GM19025 (cell line): ENCODE results near the gene GAS7.
A peak's percentile ranks its signal among the peaks of the same experiment; 100 is the strongest.

Source experiments
- ATAC-seq: cut with Tn5 transposase; IDR thresholded peaks from one replicate; pipeline ENCODE4 v1.9.1; 2021; ENCODE audit warnings: mild to moderate bottlenecking, low read depth, moderate library complexity; ENCODE audit not compliant: unreplicated experiment

Gene GAS7

DNA sequence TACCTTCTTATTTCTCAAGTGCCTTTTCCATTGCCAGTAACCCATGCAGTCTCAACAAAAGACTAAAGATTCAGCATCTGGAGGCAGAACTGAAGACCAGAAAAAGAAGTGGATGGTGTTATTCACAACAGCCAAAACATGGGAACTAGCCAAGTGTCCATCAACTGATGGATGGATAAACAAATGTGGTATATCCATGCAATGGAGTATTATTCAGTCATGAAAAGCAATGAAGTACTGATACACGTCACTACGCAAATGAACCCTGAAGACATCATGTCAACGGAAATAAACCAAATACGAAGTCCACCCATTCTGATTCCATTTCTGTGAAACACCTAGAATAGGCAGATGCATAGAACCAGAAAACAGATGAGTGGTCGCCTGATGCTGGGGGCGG, 25.6 kb downstream of the GAS7 start:
- ATAC-seq = no peak

DNA sequence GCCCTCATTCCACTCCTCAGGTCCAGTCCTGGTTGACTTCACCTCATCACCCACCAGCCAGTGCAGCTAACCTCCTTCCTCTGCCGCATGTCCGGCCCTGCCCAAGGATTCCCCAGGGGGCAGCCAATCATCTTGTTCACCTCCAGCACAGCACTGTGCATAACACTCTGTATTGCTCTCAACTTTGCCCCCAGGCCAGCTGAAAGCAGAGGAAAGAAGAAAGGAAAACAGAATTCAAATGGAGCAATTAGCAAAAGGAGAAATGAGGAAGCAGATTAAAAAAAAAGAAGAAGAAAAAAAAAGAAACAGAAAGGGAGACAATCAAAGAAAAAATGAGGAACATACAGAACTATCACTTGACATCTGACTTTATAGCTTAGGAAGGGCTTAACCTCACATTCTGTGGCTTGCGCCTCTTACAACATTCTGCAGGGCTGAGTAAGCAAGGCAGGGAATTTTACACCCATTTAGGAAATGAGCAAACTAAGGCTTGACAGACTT, 26.1 kb downstream of the GAS7 start:
- ATAC-seq = no peak

DNA sequence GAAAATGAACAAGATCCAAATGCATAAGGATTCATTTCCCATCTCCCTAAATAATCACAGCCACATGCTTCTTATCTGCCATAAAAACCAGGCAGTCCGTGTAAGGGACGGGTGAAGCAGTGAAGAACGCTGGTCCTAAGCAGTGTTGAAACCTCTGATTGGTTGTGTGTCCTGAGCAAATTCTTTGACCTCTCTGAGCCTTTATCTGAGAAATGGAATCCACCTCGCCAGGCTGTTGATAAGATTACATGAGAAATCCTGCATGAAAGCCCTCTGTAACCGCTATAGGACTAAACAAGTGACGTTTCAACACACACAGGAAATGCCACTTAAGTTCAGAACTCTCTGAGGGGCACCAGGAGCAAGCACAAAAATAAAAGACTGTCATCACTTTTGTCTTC, 26.8 kb downstream of the GAS7 start:
- ATAC-seq = no peak

DNA sequence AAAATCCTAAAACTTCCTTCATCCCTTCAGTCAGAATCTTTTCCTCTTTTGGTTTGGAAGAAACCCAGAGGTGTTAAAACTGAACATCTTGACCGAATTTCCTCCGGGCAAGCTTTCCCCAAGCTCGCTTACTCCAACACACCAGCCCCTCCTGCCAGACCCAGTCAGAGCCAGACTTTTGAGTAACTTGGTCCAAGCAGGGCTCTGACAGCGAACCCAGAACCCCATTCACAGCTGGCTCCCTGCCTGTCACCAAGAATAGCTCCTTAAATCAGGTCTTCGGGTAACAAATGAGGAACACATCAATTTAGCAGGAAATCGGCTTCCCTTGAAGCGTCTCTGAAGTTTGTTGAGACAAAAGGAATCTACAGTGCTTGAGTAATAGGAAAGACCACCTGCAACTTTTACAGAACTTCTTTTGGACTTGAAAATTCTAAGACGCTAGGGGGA, 27.3 kb downstream of the GAS7 start:
- no peak for ATAC-seq

DNA sequence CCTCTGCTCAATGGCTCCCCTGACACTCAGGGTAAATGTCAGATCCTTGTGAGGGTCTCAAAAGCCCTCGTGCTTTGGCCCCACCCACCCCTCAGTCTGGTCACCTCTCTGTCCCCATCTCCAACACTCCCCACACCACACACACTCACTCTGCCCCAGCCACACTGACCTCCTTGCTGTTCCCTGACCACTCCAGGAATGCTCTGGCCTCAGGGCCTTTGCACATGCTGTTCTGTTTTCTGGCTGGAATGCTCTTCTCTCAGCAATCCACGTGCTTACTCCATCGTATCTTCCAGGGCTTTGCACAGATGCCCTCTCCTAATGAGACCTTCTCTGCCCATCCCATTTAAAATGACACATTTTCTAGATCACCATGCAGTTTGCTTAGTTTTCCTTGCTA, 28.2 kb downstream of the GAS7 start:
- no peak for ATAC-seq

DNA sequence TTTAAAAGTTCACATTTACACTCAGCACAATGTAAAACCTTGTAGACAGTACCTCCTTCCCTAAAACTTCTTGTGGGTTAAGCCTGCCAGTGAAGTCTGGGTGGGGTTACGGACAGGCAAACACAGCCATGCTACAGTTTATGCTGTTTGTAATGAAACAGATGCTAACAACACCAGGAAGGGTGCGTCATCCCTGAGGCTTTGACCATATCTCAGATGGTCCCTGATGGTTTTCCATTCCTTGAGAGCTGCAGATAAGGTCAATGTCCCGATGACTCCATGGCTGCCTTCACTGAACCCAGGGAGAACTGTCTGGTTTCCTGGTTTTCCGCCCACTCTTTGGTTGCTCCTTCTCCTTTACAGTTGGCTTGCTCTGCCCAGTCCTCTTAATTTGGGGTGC, 29.1 kb downstream of the GAS7 start:
- no peak for ATAC-seq

DNA sequence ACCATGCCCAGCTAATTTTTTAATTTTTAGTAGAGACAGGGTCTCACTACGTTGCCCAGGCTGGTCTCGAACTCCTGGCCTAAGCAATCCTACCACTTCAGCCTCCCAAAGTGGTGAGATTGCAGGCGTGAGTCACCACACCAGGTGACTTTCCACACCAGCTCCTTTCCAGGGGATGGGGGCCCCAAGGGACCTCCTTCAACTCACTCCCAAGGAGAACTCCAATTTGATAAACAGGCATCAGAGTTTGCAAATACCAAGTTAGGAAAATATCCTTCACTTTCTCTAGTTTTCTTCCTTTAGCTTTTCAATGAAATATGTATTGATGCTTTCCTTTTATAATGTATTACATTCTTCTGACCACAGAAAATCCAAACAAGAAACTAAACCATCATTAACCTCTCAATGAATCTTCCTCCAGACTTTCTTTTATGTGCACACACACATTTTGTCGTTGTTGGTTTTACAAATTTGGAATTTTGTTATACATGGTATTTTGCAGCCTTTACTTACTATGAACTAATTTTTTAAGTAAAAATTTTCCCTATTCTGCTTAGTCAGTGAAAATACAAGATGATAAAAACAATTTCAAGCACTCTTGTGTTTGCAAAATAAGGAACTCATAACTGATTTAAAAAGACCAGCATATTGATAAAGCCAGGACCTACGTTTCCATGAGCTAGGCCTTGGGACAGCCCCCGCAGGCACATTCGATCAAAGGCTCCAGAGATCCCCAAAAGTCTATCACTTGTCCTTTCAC, 32.0 kb downstream of the GAS7 start:
- no peak for ATAC-seq

DNA sequence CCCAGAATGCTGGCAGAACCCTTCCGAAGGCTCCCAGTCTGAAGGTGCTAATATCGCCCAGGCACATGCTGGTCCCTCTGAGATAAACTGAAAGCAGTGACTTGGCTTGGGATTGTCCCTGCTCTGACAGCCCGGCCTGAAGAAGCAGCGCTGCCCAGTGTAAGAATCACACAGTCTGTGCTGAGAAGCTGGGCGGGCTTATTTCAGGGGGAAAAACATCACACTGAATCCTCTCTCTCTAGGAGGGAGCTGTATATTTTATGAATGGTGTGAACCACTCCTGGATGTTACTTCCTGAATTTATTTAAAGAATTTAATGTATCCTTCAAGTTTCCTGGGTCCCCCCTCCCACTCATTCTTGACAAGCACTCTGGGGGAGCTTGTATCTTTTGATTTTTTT, 36.3 kb downstream of the GAS7 start:
- ATAC-seq = no peak

DNA sequence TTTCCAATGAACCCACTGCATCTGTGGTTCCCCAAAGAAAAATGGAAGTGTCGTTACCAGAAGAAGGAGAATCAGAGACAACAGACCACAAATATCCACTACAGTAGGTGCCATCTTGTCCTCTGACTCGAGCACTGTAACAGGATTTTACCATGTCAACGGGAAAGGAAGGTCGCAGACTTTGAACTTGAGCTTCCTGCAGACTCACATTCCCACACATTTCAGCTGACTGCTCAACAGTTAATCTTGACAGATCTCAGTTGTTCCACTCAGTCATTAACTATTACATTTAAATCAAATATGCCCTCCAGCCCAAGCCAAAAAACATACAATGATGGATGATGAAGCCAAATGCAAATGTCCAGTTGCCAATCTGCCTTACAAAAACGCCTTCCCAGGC, 37.0 kb downstream of the GAS7 start:
- no peak for ATAC-seq

DNA sequence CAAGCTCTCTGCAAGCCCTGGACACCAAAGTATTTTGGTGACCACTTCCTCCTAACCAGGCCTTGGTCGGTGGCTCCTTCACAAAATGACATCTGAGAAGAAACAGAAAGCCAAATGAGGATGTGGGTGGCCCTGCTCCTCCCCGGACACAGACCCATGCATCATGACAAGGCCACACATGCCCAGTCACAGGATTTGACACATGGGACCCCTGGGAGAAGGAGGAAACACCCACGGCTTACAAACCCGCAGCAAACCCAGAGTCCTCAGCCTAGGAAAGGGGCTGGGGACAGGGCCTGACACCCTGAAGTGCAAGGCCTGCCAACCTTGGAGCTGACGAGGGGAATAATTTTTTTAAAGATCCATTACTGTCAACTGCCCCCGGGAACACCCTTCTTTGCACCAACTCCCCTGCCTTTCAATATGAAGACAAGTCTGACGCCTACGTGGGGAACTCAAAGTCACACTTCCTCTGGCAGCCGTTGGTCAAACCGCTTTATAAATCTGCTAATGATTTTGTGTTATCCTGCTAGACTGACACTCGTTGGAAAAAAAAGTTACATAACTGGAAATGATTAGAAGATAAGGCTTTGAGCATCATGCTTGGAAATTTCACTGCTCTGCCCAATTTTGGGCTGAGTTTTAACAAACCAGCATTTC, 41.3 kb downstream of the GAS7 start:
- peak; percentile 71 for ATAC-seq

DNA sequence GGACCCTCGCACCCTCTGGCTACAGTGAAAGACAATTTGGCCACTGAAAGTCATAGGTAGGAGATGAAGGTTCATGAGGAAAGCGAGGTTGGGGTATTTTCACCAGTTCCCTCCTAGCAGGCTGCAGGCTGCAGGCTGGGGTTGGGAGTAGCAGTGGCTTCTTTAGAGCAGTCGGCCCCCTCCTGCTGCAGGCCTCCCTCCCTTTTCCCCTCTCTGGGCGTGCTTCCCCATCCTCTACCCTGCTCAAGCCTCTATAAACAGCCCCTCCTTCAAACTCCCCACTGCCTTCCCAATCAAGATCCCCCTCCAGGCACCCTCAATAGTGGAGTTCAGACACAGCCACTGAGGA, 41.8 kb downstream of the GAS7 start:
- no peak for ATAC-seq

DNA sequence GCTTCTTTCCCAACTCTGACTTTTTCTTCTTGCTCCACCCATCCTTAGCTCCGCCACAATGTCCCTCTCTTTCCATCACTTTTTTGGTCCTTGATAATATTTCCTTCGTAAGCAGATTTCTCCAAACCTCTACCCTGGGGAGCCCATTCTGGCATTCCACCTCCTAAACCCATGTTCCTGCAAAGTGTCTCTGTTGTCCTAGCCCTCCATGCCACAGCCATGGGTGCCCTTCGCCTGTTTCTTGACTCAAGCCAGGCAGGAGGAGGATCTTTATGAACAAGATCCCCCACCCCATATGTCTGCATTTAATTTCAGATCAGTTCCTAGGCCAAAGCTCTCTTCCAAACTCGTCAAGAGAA, 42.4 kb downstream of the GAS7 start:
- ATAC-seq = no peak

DNA sequence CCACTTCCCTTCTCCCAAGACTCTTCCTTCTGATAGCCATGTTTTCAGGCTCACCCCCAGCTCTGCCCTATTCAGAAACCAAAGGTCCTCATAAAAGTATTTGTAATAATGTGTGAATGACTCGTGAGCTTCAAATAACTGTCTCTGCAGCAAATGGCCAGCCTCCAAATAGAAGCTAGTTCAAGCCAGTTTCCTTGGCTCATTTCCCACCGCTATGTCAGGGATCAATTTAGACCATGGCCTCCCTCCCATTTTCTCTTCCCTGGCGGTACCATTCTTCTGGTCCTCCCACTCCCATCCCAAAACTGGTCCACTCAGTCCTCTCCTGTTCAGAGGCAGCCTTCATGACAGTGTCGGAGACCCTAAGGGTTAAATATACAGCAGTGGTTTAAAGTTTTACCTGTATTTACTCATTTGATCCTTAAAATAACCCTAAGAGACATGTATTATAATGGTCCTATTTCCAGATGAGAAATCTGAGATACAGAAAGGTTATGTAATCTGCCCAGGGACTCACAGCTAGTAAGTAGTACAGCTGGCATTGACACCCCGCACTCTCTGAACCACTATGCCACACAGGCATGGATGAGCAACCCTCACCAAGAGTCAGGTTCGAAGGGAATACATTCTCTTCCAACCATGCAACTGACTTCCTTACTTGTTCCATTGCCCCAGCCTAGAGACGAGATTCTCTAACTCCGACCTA, 42.9 kb downstream of the GAS7 start:
- no peak for ATAC-seq

DNA sequence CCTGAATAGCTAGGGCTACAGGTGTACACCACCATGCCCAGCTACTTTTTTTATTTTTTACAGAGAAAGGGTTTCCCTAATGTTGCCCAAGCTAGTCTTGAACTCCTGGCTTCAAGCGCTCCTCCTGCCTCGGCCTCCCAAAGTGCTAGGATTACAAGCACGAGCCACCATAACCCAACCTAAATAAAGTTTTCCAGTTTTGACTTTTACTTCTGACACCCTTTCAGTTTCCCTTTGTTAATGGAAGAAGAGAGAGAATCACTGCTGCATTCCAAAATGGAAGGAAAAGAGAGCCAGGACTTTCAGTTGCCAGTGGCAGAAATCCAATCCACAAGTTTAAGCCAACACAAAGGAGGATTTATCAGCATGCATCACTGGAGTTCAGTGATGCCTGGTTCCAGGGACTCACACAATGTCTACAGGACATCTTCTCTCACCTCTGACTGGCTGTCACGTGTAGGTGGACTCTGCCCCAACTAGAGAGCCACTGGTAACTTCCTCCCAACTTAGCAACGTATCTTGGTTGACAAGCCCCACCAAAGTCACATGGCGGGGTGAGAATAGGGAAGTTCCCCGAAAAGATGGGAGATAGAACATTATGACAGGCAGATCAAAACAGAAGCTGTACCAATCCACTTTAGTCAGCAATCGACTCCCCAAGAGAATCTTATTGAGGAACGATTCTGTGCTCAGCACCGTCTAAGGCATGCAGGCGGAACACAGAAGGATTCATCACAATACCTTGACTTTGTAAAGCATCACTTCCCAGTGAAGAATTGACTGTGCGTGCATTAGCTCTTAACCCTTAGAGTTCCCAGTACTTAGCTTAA, 46.5 kb downstream of the GAS7 start:
- ATAC-seq = peak; percentile 39

DNA sequence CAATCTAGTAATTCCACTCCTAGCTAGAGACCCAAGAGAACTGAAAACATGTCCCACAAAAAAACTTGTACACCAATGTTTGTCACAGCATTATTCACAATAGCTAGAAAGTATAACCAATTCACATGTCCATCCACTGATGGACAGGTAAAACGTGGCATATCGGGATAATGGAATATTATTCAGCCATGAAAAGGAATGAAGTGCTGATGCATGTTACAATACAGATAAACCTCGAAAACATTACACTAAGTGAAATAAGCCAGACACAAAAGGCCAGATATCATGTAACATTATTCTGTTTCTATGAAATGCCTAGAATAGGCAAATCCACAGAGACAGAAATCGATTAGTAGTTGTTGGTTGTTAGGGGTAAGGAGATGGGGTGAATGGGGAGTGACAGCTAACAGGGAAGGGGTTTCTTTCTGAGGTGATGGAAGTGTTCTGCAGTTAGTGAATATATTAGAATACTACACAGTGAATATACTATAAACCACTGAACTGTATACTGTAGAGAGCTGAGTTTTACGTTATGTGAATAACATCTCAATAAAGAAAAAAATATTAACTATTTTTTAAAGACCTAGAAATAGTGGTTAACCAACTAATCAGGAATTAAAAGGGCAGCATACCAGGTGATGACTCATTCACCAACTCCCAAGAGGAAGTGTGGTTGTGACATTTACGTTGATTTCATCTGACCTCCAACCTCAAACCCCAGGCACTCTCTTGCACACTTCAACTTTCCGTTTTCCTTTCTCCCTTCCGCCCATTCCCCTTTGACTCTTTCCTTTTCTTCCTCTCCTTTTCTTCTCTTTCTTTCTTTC, 48.6 kb downstream of the GAS7 start:
- peak; percentile 45 for ATAC-seq

DNA sequence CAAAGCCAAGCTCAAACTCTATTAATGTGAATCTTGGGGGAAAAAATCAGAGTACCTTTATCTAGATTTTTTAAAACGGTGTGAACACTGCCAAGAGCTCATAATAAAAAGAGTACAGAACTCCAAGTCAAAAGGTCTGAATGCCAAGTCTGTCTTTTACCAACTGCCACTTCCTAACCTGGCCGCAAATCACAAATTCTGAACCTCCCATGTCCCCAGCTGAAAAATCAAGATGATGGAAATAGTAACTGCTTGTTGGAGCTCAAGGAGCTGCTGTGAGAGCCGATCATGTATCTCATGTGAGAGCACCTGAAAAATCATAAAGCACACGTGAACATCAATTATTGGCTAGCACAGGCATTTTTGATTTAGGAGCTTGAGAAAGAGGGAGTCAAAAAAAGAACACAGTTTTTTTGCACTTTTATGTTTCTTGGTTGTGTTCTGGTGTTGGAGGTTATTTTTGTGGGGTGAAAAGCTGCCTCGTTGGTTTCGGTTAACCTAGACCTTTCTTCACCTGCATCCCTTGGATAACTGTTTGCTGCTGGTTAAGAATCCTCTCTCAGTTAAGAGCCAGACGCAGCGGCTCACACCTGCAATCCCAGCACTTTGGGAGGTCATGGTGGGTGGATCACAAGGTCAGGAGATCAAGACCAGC, 50.5 kb downstream of the GAS7 start:
- no peak for ATAC-seq

DNA sequence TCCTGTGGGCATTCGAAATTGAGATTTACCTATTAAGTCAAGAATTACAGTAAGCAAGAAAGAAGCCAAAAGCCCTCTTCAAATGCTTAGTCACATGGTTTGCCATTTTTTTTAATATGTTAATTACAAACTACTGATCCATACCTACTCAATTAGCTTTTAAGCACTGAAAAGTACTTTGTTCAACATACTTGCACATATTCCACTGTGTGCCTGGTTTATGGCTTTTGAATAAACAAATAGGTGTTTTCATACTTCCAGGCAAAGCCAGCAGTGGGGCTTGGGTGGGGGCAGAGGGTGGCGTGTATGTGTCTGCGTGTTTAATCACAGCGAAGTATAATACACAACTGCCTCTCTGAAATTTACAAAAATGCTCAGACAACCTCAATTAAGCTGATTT, 51.4 kb downstream of the GAS7 start:
- no peak for ATAC-seq

DNA sequence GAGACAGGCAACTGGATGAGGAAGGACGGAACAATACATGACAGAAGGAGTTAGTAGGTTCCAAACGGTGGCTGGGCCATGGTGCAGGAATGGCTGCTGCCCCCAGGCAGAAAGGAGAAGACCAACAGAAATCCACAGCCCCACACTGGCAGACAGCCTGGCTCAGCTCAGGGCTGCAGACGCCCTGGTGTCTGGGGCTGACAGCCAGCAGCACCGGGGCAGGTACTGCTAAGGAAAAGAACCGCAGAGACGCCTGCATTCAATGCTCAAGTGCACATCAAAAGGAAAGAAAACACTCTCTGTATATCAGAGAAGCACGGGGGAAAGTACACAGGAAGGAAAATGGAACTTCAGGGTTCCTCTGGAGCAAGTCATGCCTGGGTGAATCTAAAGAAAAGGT, 53.4 kb downstream of the GAS7 start:
- ATAC-seq = no peak

DNA sequence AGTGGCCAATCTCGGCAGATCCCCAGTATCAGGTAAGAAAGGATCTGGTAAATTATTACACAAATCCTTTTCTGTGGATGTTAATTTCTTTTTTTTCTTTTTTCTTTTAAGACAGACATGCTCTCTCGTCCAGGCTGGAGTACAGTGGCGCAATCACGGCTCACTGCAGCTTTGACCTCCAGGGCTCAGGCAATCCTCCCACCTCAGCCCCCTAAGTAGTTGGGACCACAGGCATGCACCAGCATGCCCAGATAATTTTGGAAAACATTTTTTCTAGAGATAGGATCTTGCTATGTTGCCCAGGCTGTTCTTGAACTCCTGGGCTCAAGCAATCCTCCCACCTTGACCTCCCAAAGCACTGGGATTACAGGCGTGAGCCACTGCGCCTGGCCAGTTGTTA, 54.0 kb downstream of the GAS7 start:
- ATAC-seq = no peak
